ENCODE measurements around the gene SHOX. TPM values are rescaled to one million over a fixed set of nuclear protein-coding genes. Genes with fewer than 3 reads are reported as not detected.

Gene SHOX
- total RNA-seq, 3 donors from 2014 or later (not counting 1 experiment from before 2014, with no cell fraction given): not detected

DNA sequence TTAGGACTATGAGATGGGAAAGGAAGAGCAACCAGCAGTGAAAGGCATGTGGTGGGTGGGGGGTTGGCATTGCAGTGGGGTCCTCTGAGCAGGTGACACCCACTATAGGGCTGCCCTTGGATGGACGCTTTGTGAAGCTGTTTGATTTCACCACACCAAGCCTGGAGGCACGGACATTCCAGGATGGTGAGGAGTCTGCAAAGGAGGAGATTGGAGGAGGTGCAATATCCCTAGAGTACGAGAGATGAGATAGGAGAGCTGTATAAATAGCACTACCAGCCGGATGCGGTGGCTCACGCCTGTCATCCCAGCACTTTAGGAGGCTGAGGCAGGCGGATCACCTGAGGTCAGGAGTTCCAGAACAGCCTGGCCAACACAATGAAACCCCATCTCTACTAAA is 42.3 kb downstream of the SHOX start:
- H3K27me3 ChIP-seq (ENCODE audit: control insufficient read depth, insufficient read depth, low read length): no peaks in the 10 kb centered on the region
- WGBS (ENCODE audit: insufficient coverage): 89% methylated on average over 7 of the region's 7 CpGs
- no peak for DNase-seq
- Mint-ChIP-seq H3K4me3 (no peak overlapping the region), H3K9me3 (no peaks in the 10 kb centered on the region), H3K4me1 (no peaks in the 10 kb centered on the region), H3K36me3 (no peaks in the 10 kb centered on the region), H3K27ac (no peak overlapping the region), H3K27me3 (ENCODE audit: low read depth in 2 of 2) (no peaks in the 10 kb centered on the region)
- H3K36me3 ChIP-seq (ENCODE audit: control insufficient read depth, insufficient read depth, low read length): no peaks in the 10 kb centered on the region
- H3K4me1 ChIP-seq (ENCODE audit: control insufficient read depth, insufficient read depth, low read length): no peaks in the 10 kb centered on the region
- TF ChIP-seq, protein P1, sequence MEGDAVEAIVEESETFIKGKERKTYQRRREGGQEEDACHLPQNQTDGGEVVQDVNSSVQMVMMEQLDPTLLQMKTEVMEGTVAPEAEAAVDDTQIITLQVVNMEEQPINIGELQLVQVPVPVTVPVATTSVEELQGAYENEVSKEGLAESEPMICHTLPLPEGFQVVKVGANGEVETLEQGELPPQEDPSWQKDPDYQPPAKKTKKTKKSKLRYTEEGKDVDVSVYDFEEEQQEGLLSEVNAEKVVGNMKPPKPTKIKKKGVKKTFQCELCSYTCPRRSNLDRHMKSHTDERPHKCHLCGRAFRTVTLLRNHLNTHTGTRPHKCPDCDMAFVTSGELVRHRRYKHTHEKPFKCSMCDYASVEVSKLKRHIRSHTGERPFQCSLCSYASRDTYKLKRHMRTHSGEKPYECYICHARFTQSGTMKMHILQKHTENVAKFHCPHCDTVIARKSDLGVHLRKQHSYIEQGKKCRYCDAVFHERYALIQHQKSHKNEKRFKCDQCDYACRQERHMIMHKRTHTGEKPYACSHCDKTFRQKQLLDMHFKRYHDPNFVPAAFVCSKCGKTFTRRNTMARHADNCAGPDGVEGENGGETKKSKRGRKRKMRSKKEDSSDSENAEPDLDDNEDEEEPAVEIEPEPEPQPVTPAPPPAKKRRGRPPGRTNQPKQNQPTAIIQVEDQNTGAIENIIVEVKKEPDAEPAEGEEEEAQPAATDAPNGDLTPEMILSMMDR (IDR thresholded peaks at IDR 0.05): no peak
- H3K27ac ChIP-seq (ENCODE audit: low read length): no peak overlapping the region
- H3K4me3 ChIP-seq (ENCODE audit: low read length): no peak overlapping the region
- no peaks in the 10 kb centered on the region for H3K9me3 ChIP-seq (ENCODE audit: control insufficient read depth, insufficient read depth, low read length)
- no peak for ATAC-seq
- intact Hi-C loops (cut with micrococcal nuclease): no loop called here

DNA sequence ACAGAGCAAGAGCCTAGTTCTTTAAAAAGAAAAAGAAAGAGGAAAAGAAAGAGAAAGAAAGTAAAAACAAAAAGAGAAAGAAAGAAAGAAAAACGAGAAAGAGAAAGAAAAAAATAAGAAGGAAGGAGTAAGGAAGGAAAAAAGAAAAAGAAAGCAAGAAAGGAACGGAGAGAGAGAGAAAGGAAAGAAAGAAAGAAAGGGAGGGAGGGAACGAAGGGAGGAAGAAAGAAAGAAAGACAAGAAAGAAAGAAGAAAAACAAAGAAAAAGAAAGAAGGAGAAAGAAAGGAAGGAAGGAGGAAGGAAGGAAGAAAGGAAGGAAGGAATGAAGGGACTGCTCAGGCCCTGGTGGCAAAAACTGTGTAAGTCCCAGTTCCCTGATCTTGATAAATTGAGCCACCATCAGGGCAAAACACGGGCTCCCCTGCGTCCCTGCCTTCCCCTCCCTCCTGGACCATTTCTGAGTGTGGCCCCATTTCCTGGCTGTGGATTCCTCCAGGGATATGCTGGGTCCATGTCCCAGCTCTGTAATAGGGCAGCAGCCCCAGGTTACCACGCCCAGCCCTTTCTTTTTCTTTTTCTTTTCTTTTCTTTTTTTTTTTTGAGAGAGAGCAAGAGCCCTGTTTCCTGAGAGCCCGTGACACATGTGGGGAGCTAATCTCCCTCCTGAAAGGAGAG is 44.8 kb downstream of the SHOX start:
- no peak overlapping the region for H3K27ac Mint-ChIP-seq

DNA sequence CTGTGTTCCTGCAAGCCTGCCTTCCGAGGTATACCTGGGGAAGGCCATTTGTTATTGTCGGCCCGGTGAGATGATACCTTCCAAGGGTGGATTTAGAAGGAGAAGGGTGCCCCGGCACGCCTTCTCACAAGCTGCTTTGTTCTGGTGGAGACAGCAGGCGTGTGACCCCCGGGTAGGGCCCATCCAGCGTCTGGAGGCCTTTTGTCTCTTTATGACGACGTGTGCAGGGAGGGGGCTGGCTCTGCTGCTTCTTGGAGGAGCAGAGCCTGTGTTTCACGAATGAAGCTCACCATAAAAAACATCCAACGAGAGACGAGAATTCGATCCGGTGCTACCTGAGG is 45.3 kb downstream of the SHOX start:
- no peak for ATAC-seq
- H3K9me3 ChIP-seq (ENCODE audit: control insufficient read depth, insufficient read depth, low read length): peaks cover 3% of the 10 kb centered on the region
- no peak overlapping the region for H3K4me3 ChIP-seq (ENCODE audit: low read length)
- intact Hi-C loops (cut with micrococcal nuclease): no loop called here
- H3K27ac ChIP-seq (ENCODE audit: low read length): no peak overlapping the region
- H3K9me3 Mint-ChIP-seq: peaks cover 0 to 6% of the 10 kb centered on the region in 2 donors
- no peaks in the 10 kb centered on the region for H3K36me3 ChIP-seq (ENCODE audit: control insufficient read depth, insufficient read depth, low read length)
- no peaks in the 10 kb centered on the region for H3K27me3 ChIP-seq (ENCODE audit: control insufficient read depth, insufficient read depth, low read length)
- no peaks in the 10 kb centered on the region for H3K4me1 Mint-ChIP-seq
- no peak overlapping the region for H3K27ac Mint-ChIP-seq
- H3K27me3 Mint-ChIP-seq (ENCODE audit: low read depth in 2 of 2): no peaks in the 10 kb centered on the region
- H3K4me3 Mint-ChIP-seq: no peak overlapping the region
- DNase-seq: no peak
- H3K36me3 Mint-ChIP-seq: no peaks in the 10 kb centered on the region
- no peaks in the 10 kb centered on the region for H3K4me1 ChIP-seq (ENCODE audit: control insufficient read depth, insufficient read depth, low read length)
- TF ChIP-seq, protein P1 (IDR thresholded peaks at IDR 0.05): no peak
- WGBS (ENCODE audit: insufficient coverage): 77% methylated on average over 15 of the region's 15 CpGs

More for the DNA sequence above, 44.8 kb downstream of the SHOX start:
- Histone ChIP-seq H3K27me3 (ENCODE audit: control insufficient read depth, insufficient read depth, low read length) (no peaks in the 10 kb centered on the region), H3K36me3 (ENCODE audit: control insufficient read depth, insufficient read depth, low read length) (no peaks in the 10 kb centered on the region), H3K9me3 (ENCODE audit: control insufficient read depth, insufficient read depth, low read length) (peaks cover 3% of the 10 kb centered on the region), H3K4me3 (ENCODE audit: low read length) (no peak overlapping the region), H3K27ac (ENCODE audit: low read length) (no peak overlapping the region), H3K4me1 (ENCODE audit: control insufficient read depth, insufficient read depth, low read length) (no peaks in the 10 kb centered on the region)
- H3K4me1 Mint-ChIP-seq: no peaks in the 10 kb centered on the region
- no peak overlapping the region for H3K4me3 Mint-ChIP-seq
- DNase-seq: no peak
- peaks cover 0 to 6% of the 10 kb centered on the region in 2 donors for H3K9me3 Mint-ChIP-seq
- TF ChIP-seq, protein P1 (IDR thresholded peaks at IDR 0.05): no peak
- no peak for ATAC-seq
- H3K36me3 Mint-ChIP-seq: no peaks in the 10 kb centered on the region
- intact Hi-C loops (cut with micrococcal nuclease): no loop called here
- no peaks in the 10 kb centered on the region for H3K27me3 Mint-ChIP-seq (ENCODE audit: low read depth in 2 of 2)
- WGBS (ENCODE audit: insufficient coverage): 46% methylated on average over 6 of the region's 7 CpGs

DNA sequence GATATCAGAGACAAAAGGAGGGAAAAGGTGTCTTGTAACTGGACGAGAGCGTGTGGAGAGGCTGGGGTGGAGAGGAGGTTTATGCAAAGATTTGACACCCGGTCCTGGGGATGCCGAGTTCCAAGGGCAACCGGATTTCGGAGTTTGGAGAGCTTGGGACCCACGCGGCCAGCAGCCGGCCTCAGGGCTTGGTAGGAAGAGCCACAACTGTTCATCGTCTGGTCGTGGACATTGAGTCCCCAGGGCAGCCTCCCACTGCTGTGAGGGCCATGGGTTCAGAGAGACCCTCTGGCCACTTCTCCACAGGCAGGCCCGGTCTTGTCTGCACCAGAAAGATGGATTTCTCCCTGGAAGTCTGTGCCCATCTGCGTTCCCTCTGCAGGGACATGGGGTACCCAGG is 46.8 kb downstream of the SHOX start:
- H3K9me3 ChIP-seq (ENCODE audit: control insufficient read depth, insufficient read depth, low read length): peaks cover 3% of the 10 kb centered on the region
- ATAC-seq (no peak), DNase-seq (no peak)
- no peaks in the 10 kb centered on the region for H3K4me1 Mint-ChIP-seq
- H3K27me3 Mint-ChIP-seq (ENCODE audit: low read depth in 2 of 2): no peaks in the 10 kb centered on the region
- H3K27ac ChIP-seq (ENCODE audit: low read length): no peak overlapping the region
- no peaks in the 10 kb centered on the region for H3K36me3 Mint-ChIP-seq
- intact Hi-C loops (cut with micrococcal nuclease): no loop called here
- H3K9me3 Mint-ChIP-seq: peaks cover 9 to 11% of the 10 kb centered on the region in 2 donors
- 89% methylated on average over 13 of the region's 13 CpGs for WGBS (ENCODE audit: insufficient coverage)
- H3K27me3 ChIP-seq (ENCODE audit: control insufficient read depth, insufficient read depth, low read length): no peaks in the 10 kb centered on the region
- no peaks in the 10 kb centered on the region for H3K4me1 ChIP-seq (ENCODE audit: control insufficient read depth, insufficient read depth, low read length)
- no peak overlapping the region for H3K27ac Mint-ChIP-seq
- no peak overlapping the region for H3K4me3 ChIP-seq (ENCODE audit: low read length)
- H3K36me3 ChIP-seq (ENCODE audit: control insufficient read depth, insufficient read depth, low read length): no peaks in the 10 kb centered on the region
- TF ChIP-seq, protein P1 (IDR thresholded peaks at IDR 0.05): no peak
- H3K4me3 Mint-ChIP-seq: no peak overlapping the region

Measured in natural killer cell (primary cell).